Endothelial cell of umbilical vein (primary cell): ENCODE data around the gene TMEM87A. TPM values are rescaled to one million over a fixed set of nuclear protein-coding genes. Genes with fewer than 3 reads are reported as not detected.

Experiments
- BruUV-seq: library from RNA; stranded (reverse); fragments of 400-500 nt; replicated peaks from 2 replicates; lab custom pipeline; 2021; lab: Mats Ljungman, UMichigan
- CTCF ChIA-PET: fragments of 300-600, 350-600 bp; sonication (Branson Sonifier 250); formaldehyde crosslinking; loops from one replicate; lab custom pipeline; 2021; ENCODE audit warnings: antibody characterized with exemption, inconsistent platforms; lab: Charles Lee
- POLR2A ChIA-PET: fragments of 300-600, 350-600 bp; sonication (Branson Sonifier 250); formaldehyde crosslinking; loops from one replicate; lab custom pipeline; 2021; ENCODE audit warnings: antibody characterized with exemption, inconsistent platforms; lab: Charles Lee
- DNase-seq: peaks from one replicate; pipeline ENCODE4 v3.0.0-alpha.2; 2011; ENCODE audit warnings: low read depth, low spot score
- FAIRE-seq: peaks from 2 replicates; lab custom pipeline; 2011; peaks lifted over from hg19 to GRCh38; lab: Jason Lieb, UNC
- H2AFZ ChIP-seq: 2 replicates; pipeline ENCODE4 v1.6.0; 2012; ENCODE audit warnings: low read depth, low read length, control low read depth, inconsistent platforms
- H3K27ac ChIP-seq: 2 replicates; pipeline ENCODE4 v1.5.1; 2011; ENCODE audit warnings: low read depth, mild to moderate bottlenecking, control low read depth, low read length, moderate library complexity; ENCODE audit not compliant: insufficient read depth
- H3K27me3 ChIP-seq, 2 experiments: 2 replicates each; pipeline versions ENCODE4 v1.6.0 to v1.6.1; 2011; ENCODE audit warnings: low read length in 2 of 2, mixed read lengths in 1 of 2; ENCODE audit not compliant: control insufficient read depth in 2 of 2, insufficient read depth in 2 of 2
- H3K36me3 ChIP-seq, 2 experiments: 2 replicates in 1 of 2; 3 replicates in 1 of 2; pipeline ENCODE4 v1.5.1; 2011; ENCODE audit warnings: low read length in 2 of 2, mild to moderate bottlenecking in 1 of 2, moderate library complexity in 1 of 2; ENCODE audit not compliant: control insufficient read depth in 2 of 2, insufficient read depth in 2 of 2; ENCODE audit errors: extremely low read depth in 1 of 2
- H3K4me1 ChIP-seq: 3 replicates; pipeline ENCODE4 v1.5.1; 2011; ENCODE audit warnings: mild to moderate bottlenecking, low read length; ENCODE audit not compliant: control insufficient read depth, insufficient read depth; ENCODE audit errors: extremely low read depth
- H3K4me2 ChIP-seq: 2 replicates; pipeline ENCODE4 v1.6.1; 2011; ENCODE audit warnings: low read length, control low read depth, mixed read lengths; ENCODE audit not compliant: insufficient read depth
- H3K4me3 ChIP-seq, 3 experiments: fragments of 200-600 bp in 1 of 3; sonication (generic), shearing (Covaris generic) in 1 of 3; replicated peaks in 1 of 3; 2 replicates each; pipeline ENCODE4 v1.5.1; 2011 to 2016; ENCODE audit warnings: control low read depth in 3 of 3, low read length in 3 of 3, mild to moderate bottlenecking in 2 of 3, inconsistent platforms in 1 of 3, low read depth in 1 of 3, moderate library complexity in 1 of 3; ENCODE audit not compliant: insufficient read depth in 1 of 3
- H3K79me2 ChIP-seq: 2 replicates; pipeline ENCODE4 v1.6.0; 2012; ENCODE audit warnings: low read length, inconsistent platforms; ENCODE audit not compliant: control insufficient read depth, insufficient read depth
- H3K9ac ChIP-seq: replicated peaks from 2 replicates; pipeline ENCODE3; 2011; ENCODE audit warnings: low read length, control low read depth; ENCODE audit not compliant: insufficient read depth; ENCODE audit errors: extremely low read depth
- H3K9me1 ChIP-seq: replicated peaks from 3 replicates; pipeline ENCODE4 v1.6.0; 2011; ENCODE audit warnings: mild to moderate bottlenecking, low read length; ENCODE audit not compliant: control insufficient read depth, insufficient read depth; ENCODE audit errors: extremely low read depth
- H3K9me3 ChIP-seq: replicated peaks from 2 replicates; pipeline ENCODE4 v1.5.1; 2012; ENCODE audit warnings: low read length, inconsistent platforms; ENCODE audit not compliant: control insufficient read depth, insufficient read depth
- H4K20me1 ChIP-seq: replicated peaks from 2 replicates; pipeline ENCODE3; 2011; ENCODE audit warnings: mild to moderate bottlenecking, low read length; ENCODE audit not compliant: control insufficient read depth, insufficient read depth; ENCODE audit errors: extremely low read depth
- CTCF ChIP-seq, 2 donors: IDR thresholded peaks; 1 replicate in 1 of 2; 2 replicates in 1 of 2; pipeline ENCODE4 v1.5.1; 2011; ENCODE audit warnings: low read length in 2 of 2, mild to moderate bottlenecking in 2 of 2, moderate library complexity in 2 of 2, control low read depth in 1 of 2, inconsistent platforms in 1 of 2, low read depth in 1 of 2; ENCODE audit not compliant: insufficient read depth in 1 of 2; ENCODE audit errors: extremely low read depth in 1 of 2
- EZH2 ChIP-seq: IDR thresholded peaks from 2 replicates; pipeline ENCODE4 v1.6.1; 2012; ENCODE audit warnings: borderline replicate concordance, low read depth, mild to moderate bottlenecking, moderate library complexity, low read length, inconsistent platforms; ENCODE audit not compliant: severe bottlenecking
- FOS ChIP-seq: IDR thresholded peaks from 2 replicates; pipeline ENCODE4 v1.6.1; 2011; ENCODE audit warnings: mild to moderate bottlenecking, low read length, moderate library complexity, borderline replicate concordance; ENCODE audit not compliant: insufficient read depth
- GATA2 ChIP-seq: IDR thresholded peaks from 2 replicates; pipeline ENCODE4 v1.7.0; 2011; ENCODE audit warnings: low read depth, mild to moderate bottlenecking, moderate library complexity, mixed read lengths, low read length; ENCODE audit not compliant: insufficient read length, insufficient read depth
- JUN ChIP-seq: IDR thresholded peaks from 2 replicates; pipeline ENCODE4 v1.6.1; 2011; ENCODE audit warnings: borderline replicate concordance, low read depth; ENCODE audit not compliant: insufficient read length, insufficient read depth
- MAX ChIP-seq: IDR thresholded peaks from 2 replicates; pipeline ENCODE4 v1.6.1; 2011; ENCODE audit not compliant: insufficient read depth, insufficient read length
- MYC ChIP-seq: IDR thresholded peaks from one replicate; pipeline ENCODE4 v1.6.1; 2011; ENCODE audit warnings: mild to moderate bottlenecking, low read depth, low read length
- POLR2A ChIP-seq: IDR thresholded peaks from 2 replicates; pipeline ENCODE4 v1.6.1; 2012; ENCODE audit warnings: low read depth, mild to moderate bottlenecking, control low read depth, low read length
- POLR2AphosphoS5 ChIP-seq: IDR thresholded peaks from 2 replicates; pipeline ENCODE4 v1.6.1; 2012; ENCODE audit warnings: low read depth, mild to moderate bottlenecking, control low read depth, low read length, moderate library complexity; ENCODE audit not compliant: insufficient read depth
- dilution Hi-C: fragments of 300-500 bp; cut with MboI; formaldehyde crosslinking; loops from one replicate; pipeline ENCODE4 v1.15.0; 2019; ENCODE audit warnings: low sequenced_read_pairs; ENCODE audit not compliant: extremely low pct_ligation_motif_present
- intact Hi-C: fragments of 100-400 bp; cut with micrococcal nuclease; formaldehyde crosslinking; loops from one replicate; pipeline ENCODE4 v1.10.0; 2022
- polyA plus RNA-seq, 4 experiments: library from polyadenylated mRNA; depleted of rRNA in 3 of 4; stranded (reverse) in 3 of 4; unstranded in 1 of 4; fragments of >200 nt; gene quantifications; 2 replicates each; pipeline versions ENCODE4 v1.2.1 to v1.2.3, GENCODE V29; 2011 to 2012; ENCODE audit warnings: missing spikeins in 1 of 4
- total RNA-seq: library from RNA; stranded (reverse); gene quantifications from 2 replicates; pipeline ENCODE4 v1.2.3, GENCODE V29; 2021

Gene TMEM87A
- total and polyA plus RNA-seq, 2 donors (not counting 3 experiments of a cell fraction or from before 2014, with no cell fraction given), result 22.3 to 41.1 TPM

GRCh38 chr15:42228036-42228435 lies 45.2 kb downstream of the TMEM87A start:
- Histone ChIP-seq H3K36me3 (peaks cover 12 to 24% of the 10 kb centered on the region in 2 experiments), H3K4me1 (no peaks in the 10 kb centered on the region), H3K27me3 (no peaks in the 10 kb centered on the region), H3K27ac (no peak overlapping the region), H4K20me1 (no peaks in the 10 kb centered on the region), H3K9me3 (no peaks in the 10 kb centered on the region), H3K79me2 (no peaks in the 10 kb centered on the region), H3K4me2 (no peak overlapping the region), H2AFZ (no peak overlapping the region), H3K4me3 (no peak overlapping the region), H3K9me1 (no peaks in the 10 kb centered on the region), H3K9ac (no peak overlapping the region)
- intact Hi-C loops (no loop called here), dilution Hi-C loops (no loop called here)
- DNase-seq (no peak), FAIRE-seq (no peak)
- POLR2A ChIA-PET, result no interaction called here
- TF ChIP-seq MAX (no peak), EZH2 (no peak), CTCF (IDR thresholded peaks at IDR 0.05; ENCODE audit: extremely low read depth in 1 of 2, insufficient read depth in 1 of 2, low read depth in 1 of 2, low read length in 2 of 2) (no peak), JUN (no peak), POLR2AphosphoS5 (no peak), MYC (no peak), POLR2A (no peak), GATA2 (no peak), FOS (no peak)
- CTCF ChIA-PET, result interaction anchor here (0.9 to 1.7 kb wide), 5 partner anchors 11 to 423 kb away, joined by 3 to 7 read pairs (median 4); no protein-coding TSS in a partner anchor
- no TSS peak for BruUV-seq
